BLaER1 (cell line): ENCODE data around the gene SIGLEC8.

Source experiments
- H3K27ac ChIP-seq: shearing (Covaris generic); formaldehyde crosslinking; 2 replicates; pipeline ENCODE4 v1.8.1; 2022
- H3K27me3 ChIP-seq: shearing (Covaris generic); formaldehyde crosslinking; 2 replicates; pipeline ENCODE4 v1.8.1; 2022
- H3K36me3 ChIP-seq: shearing (Covaris generic); formaldehyde crosslinking; 2 replicates; pipeline ENCODE4 v1.8.1; 2022
- H3K4me1 ChIP-seq: shearing (Covaris generic); formaldehyde crosslinking; 2 replicates; pipeline ENCODE4 v1.8.1; 2022
- H3K4me2 ChIP-seq: shearing (Covaris generic); formaldehyde crosslinking; 2 replicates; pipeline ENCODE4 v1.8.1; 2022
- H3K4me3 ChIP-seq: shearing (Covaris generic); formaldehyde crosslinking; 2 replicates; pipeline ENCODE4 v1.8.1; 2022
- H3K9ac ChIP-seq: shearing (Covaris generic); formaldehyde crosslinking; 2 replicates; pipeline ENCODE4 v1.8.1; 2022
- H3K9me3 ChIP-seq: shearing (Covaris generic); formaldehyde crosslinking; 2 replicates; pipeline ENCODE4 v1.8.1; 2022
- H4K20me1 ChIP-seq: shearing (Covaris generic); formaldehyde crosslinking; 2 replicates; pipeline ENCODE4 v1.8.1; 2022
- Cebpa-rat ChIP-seq: shearing (Covaris generic); IDR thresholded peaks from 2 replicates; pipeline ENCODE4 v1.8.1; 2022

Gene SIGLEC8

DNA sequence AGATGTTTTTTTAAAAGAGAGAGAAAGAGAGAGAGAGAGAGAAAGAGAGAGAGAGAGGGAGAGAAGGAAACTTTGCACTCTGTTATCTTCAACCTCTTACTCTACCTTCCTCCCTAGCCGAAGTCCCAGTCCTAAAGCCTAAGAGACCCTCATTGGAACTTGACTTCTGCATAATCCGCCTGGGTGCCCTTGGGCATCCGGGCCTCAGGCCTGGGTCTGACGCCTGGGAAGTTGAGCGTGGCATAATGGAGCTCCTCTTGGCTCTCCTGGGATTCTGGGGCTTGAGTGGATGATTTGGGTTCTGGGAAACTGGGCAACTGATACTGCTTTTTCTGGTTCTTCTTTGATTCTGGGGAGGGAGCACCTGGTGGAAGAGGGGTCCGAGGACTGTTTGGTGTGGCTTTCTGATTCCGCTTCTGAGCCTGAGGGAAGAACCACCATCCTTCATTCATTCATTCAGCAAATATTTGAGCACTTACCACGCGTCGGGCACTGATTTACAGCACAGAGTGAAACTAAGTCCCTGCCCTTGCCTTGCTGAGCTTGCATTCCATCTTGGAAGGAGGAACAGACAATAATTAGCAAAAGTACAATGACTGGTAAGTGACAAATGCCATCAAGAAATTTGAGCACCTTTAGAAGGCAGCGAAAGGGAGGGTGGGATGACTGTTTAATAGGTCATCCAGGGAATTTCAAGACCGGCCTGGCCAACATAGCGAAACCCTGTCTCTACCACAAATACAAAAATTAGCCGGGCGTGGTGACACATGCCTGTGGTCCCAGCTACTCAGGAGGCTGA lies 47.1 kb downstream of the SIGLEC8 start:
- H3K9me3 ChIP-seq, result no peaks in the 10 kb centered on the region
- peaks cover 44% of the 10 kb centered on the region for H3K36me3 ChIP-seq
- H3K27me3 ChIP-seq, result no peaks in the 10 kb centered on the region
- H3K4me2 ChIP-seq, result no peak overlapping the region
- TF ChIP-seq Cebpa-rat, result no peak
- H4K20me1 ChIP-seq, result no peaks in the 10 kb centered on the region
- no peak overlapping the region for H3K4me3 ChIP-seq
- H3K9ac ChIP-seq, result no peak overlapping the region
- no peak overlapping the region for H3K27ac ChIP-seq
- H3K4me1 ChIP-seq, result peaks cover 14% of the 10 kb centered on the region

DNA sequence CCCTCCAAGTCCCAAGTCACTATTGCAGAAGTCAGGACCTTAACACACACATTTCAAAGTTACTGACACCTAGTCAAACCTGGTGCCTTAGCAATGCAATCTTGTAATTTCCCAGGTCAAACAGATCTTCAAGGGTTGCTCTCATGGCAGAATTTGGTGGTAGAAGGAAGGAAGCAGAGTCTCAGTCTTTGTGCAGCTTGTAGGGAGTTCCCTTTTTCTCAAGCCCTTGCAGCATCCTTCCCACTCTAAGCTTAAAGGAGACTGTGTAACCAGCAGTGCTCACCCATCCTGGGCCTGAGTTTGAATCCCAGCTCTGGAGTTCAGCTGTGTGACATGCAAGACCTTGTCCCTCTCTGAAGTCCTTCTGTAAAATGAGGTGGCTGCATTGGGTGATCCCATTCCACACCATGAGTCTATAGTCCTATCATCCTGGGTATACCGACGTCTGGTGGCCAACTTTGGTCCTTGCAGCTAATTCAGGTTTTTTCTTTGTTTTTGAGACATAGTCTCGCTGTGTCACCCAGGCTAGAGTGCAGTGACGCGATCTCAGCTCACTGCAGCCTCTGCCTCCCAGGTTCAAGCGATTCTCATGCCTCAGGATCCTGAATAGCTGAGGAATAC lies 50.6 kb downstream of the SIGLEC8 start:
- no peak overlapping the region for H3K27ac ChIP-seq
- peaks cover 13% of the 10 kb centered on the region for H3K9me3 ChIP-seq
- H3K36me3 ChIP-seq, result peaks cover 26% of the 10 kb centered on the region; the same call in 1 of the 2 replicates
- peaks cover 10% of the 10 kb centered on the region for H3K4me1 ChIP-seq
- TF ChIP-seq Cebpa-rat, result no peak
- H3K4me2 ChIP-seq, result no peak overlapping the region
- H3K4me3 ChIP-seq, result no peak overlapping the region
- no peak overlapping the region for H3K9ac ChIP-seq
- no peaks in the 10 kb centered on the region for H4K20me1 ChIP-seq
- no peaks in the 10 kb centered on the region for H3K27me3 ChIP-seq

DNA sequence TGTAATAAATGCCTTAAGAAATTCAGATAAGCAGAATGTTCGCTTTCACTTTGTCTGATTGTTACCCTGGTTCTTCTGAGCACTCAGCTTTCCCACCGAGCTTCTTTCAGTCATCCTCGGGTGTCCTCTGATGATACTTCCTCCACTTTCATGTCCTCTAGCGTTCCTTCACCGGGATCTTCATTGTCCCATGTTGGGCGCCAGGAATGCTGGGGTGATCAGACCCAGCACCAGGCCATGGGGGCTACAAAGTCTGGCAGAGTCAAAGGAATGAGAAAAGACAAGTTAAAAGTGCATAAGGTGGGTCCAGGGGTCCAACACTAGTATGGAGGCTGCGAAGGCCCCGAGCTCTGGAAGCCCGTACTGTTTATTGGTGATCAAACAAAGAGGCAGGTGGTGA lies 56.1 kb downstream of the SIGLEC8 start:
- Histone ChIP-seq H3K9me3 (peaks cover 29% of the 10 kb centered on the region), H3K4me1 (peaks cover under 1% of the 10 kb centered on the region; the same call in 1 of the 2 replicates), H3K9ac (no peak overlapping the region), H3K4me3 (no peak overlapping the region), H3K27ac (no peak overlapping the region), H3K36me3 (peaks cover 22% of the 10 kb centered on the region), H3K4me2 (no peak overlapping the region), H4K20me1 (no peaks in the 10 kb centered on the region), H3K27me3 (no peaks in the 10 kb centered on the region)
- no peak for TF ChIP-seq Cebpa-rat
